ENCODE measurements around the gene SERPINA5.

GRCh38 chr14:94578712-94579111 is 2.5 kb upstream of the SERPINA5 start:
- no peak for TF ChIP-seq POLR2A (IDR thresholded peaks at IDR 0.05; ENCODE audit: low read depth, low read length)
- no peak for TF ChIP-seq POLR2AphosphoS5 (IDR thresholded peaks at IDR 0.05; ENCODE audit: low read depth, low read length)
- TF ChIP-seq POU2F2 (IDR thresholded peaks at IDR 0.05; ENCODE audit: low read depth, low read length): no peak
- TF ChIP-seq TAF1 (IDR thresholded peaks at IDR 0.05; ENCODE audit: low read depth, low read length): no peak
- no peak for TF ChIP-seq SPI1 (IDR thresholded peaks at IDR 0.05; ENCODE audit: low read depth, low read length)

Data from GM12891 (cell line).